ENCODE data around the gene RMND1. TPM values are rescaled to one million over a fixed set of nuclear protein-coding genes. Genes with fewer than 3 reads are reported as not detected.

Gene RMND1
- total and polyA plus RNA-seq, 2 donors from 2014 or later: 18.3 to 33.7 TPM

- Histone ChIP-seq H3K4me1 (ENCODE audit: control insufficient read depth in 2 of 3, insufficient read depth in 2 of 3, low read depth in 1 of 3, low read length in 3 of 3) (peaks cover 0 to 10% (median 0%) of the 10 kb centered on the region in 3 donors), H3K27me3 (ENCODE audit: control insufficient read depth, insufficient read depth, low read length) (no peaks in the 10 kb centered on the region), H3K27ac (ENCODE audit: low read depth in 2 of 2, low read length in 2 of 2) (peak overlapping the region; percentile 7 to 16), H3K4me3 (ENCODE audit: low read length in 3 of 3) (peak overlapping the region; percentile 55 to 75 (median 68)), H3K9ac (ENCODE audit: low read length in 3 of 3) (peak overlapping the region in 2 of 3 donors; percentile 37 to 51), H3K9me3 (ENCODE audit: control insufficient read depth in 2 of 3, insufficient read depth in 1 of 3, low read length in 3 of 3) (no peaks in the 10 kb centered on the region), H3K36me3 (ENCODE audit: control insufficient read depth in 2 of 3, insufficient read depth in 3 of 3, low read length in 3 of 3) (no peaks in the 10 kb centered on the region)
- DNase-seq (peak; percentile 68 to 88 (median 76)), FAIRE-seq (no peak)
- intact Hi-C loops (cut with DNase I): no loop called here
- TF ChIP-seq CTCF (IDR thresholded peaks at IDR 0.05; ENCODE audit: borderline replicate concordance, extremely low read depth, insufficient read depth): no peak
Measured at GRCh38 chr6:151494235-151494935, 42.5 kb upstream of the RMND1 start.

GRCh38 chr6:151493804-151494234 lies 41.9 kb upstream of the RMND1 start, which contains the start of gene CCDC170:
CCDC170 (plus strand) TSS chr6:151494017; CDS start chr6:151494129, 112 bp downstream.
- intact Hi-C loops (cut with DNase I): no loop called here
- Histone ChIP-seq H3K4me3 (ENCODE audit: low read length in 3 of 3) (peak within 1 kb of the TSS; percentile 68 to 75 (median 68)), H3K9ac (ENCODE audit: low read length in 3 of 3) (peak within 1 kb of the TSS in 2 of 3 donors; percentile 37 to 51), H3K9me3 (ENCODE audit: control insufficient read depth in 2 of 3, insufficient read depth in 1 of 3, low read length in 3 of 3) (no peaks in the 10 kb centered on the region), H3K27me3 (ENCODE audit: control insufficient read depth, insufficient read depth, low read length) (no peaks in the 10 kb centered on the region), H3K36me3 (ENCODE audit: control insufficient read depth in 2 of 3, insufficient read depth in 3 of 3, low read length in 3 of 3) (no peaks in the 10 kb centered on the region), H3K27ac (ENCODE audit: low read depth in 2 of 2, low read length in 2 of 2) (peak within 1 kb of the TSS; percentile 16 to 28), H3K4me1 (ENCODE audit: control insufficient read depth in 2 of 3, insufficient read depth in 2 of 3, low read depth in 1 of 3, low read length in 3 of 3) (peaks cover 0 to 10% (median 0%) of the 10 kb centered on the region in 3 donors)
- DNase-seq: peak; percentile 63 to 84 (median 74)
- FAIRE-seq: no peak
- TF ChIP-seq CTCF (IDR thresholded peaks at IDR 0.05; ENCODE audit: borderline replicate concordance, extremely low read depth, insufficient read depth): no peak

GRCh38 chr6:151493161-151493803 lies 41.4 kb upstream of the RMND1 start:
- peak overlapping the region; percentile 68 to 75 (median 68) for H3K4me3 ChIP-seq (ENCODE audit: low read length in 3 of 3)
- DNase-seq (no peak), FAIRE-seq (no peak)
- no peak for TF ChIP-seq CTCF (IDR thresholded peaks at IDR 0.05; ENCODE audit: borderline replicate concordance, extremely low read depth, insufficient read depth)
- peak overlapping the region in 2 of 3 donors; percentile 19 to 22 for H3K9ac ChIP-seq (ENCODE audit: low read length in 3 of 3)
- peaks cover 0 to 10% (median 0%) of the 10 kb centered on the region in 3 donors for H3K4me1 ChIP-seq (ENCODE audit: control insufficient read depth in 2 of 3, insufficient read depth in 2 of 3, low read depth in 1 of 3, low read length in 3 of 3)
- no peaks in the 10 kb centered on the region for H3K36me3 ChIP-seq (ENCODE audit: control insufficient read depth in 2 of 3, insufficient read depth in 3 of 3, low read length in 3 of 3)
- intact Hi-C loops (cut with DNase I): no loop called here
- H3K9me3 ChIP-seq (ENCODE audit: control insufficient read depth in 2 of 3, insufficient read depth in 1 of 3, low read length in 3 of 3): no peaks in the 10 kb centered on the region
- peak overlapping the region in 1 of 2 donors; percentile 28 for H3K27ac ChIP-seq (ENCODE audit: low read depth in 2 of 2, low read length in 2 of 2)
- no peaks in the 10 kb centered on the region for H3K27me3 ChIP-seq (ENCODE audit: control insufficient read depth, insufficient read depth, low read length)

Data from kidney (tissue), 14 donors.